Esophagus muscularis mucosa (tissue), 4 donors: ENCODE measurements around the gene FGFBP1.

Experiments used
- CTCF ChIP-seq, 3 experiments: fragments of 200-600 bp in 2 of 3; fragments of 450-650 bp in 1 of 3; sonication (generic) in 2 of 3; IDR thresholded peaks; one replicate each; pipeline ENCODE4 v1.5.1; 2017 to 2019; ENCODE audit warnings: antibody characterized with exemption in 3 of 3, mild to moderate bottlenecking in 2 of 3, moderate library complexity in 1 of 3
- EP300 ChIP-seq: sonication (generic); formaldehyde crosslinking; IDR thresholded peaks from one replicate; pipeline ENCODE4 v1.6.1; 2017; ENCODE audit warnings: antibody characterized with exemption
- POLR2A ChIP-seq: fragments of 450-650 bp; IDR thresholded peaks from one replicate; pipeline ENCODE4 v1.6.1; 2017; ENCODE audit warnings: antibody characterized with exemption, moderate library complexity, mild to moderate bottlenecking, low read depth

GRCh38 chr4:15944895-15945294 lies 6.4 kb upstream of the FGFBP1 start:
- no peak for TF ChIP-seq CTCF (IDR thresholded peaks at IDR 0.05)
- TF ChIP-seq POLR2A = no peak
- TF ChIP-seq EP300 = no peak
